Loucy (cell line): Measurements from ENCODE around the gene SBDS.
"Not testable (repeated sequence)": the region's sequence is repeated elsewhere in the genome, so short reads cannot be mapped to it uniquely, and the experiment has no call there.

Experiments used
- H2AFZ ChIP-seq: fragments of 200-600 bp; sonication (generic); 2 replicates; pipeline ENCODE4 v1.6.0; 2016; ENCODE audit warnings: antibody characterized with exemption, mild to moderate bottlenecking, low read length, moderate library complexity
- H3F3A ChIP-seq: fragments of 200-600 bp; 2 replicates; pipeline ENCODE4 v1.6.0; 2016; ENCODE audit warnings: antibody characterized with exemption, low read depth, mild to moderate bottlenecking
- H3K27me3 ChIP-seq: fragments of 200-600 bp; sonication (generic); 2 replicates; pipeline ENCODE4 v1.6.1; 2014; ENCODE audit warnings: low read length, mild to moderate bottlenecking; ENCODE audit not compliant: insufficient read depth, poor library complexity, severe bottlenecking
- H3K36me3 ChIP-seq: fragments of 200-600 bp; sonication (generic); 2 replicates; pipeline ENCODE4 v1.6.1; 2016; ENCODE audit warnings: low read length; ENCODE audit not compliant: insufficient read depth
- H3K4me1 ChIP-seq: fragments of 200-600 bp; sonication (generic); 2 replicates; pipeline ENCODE4 v1.5.1; 2014; ENCODE audit warnings: low read length, mild to moderate bottlenecking; ENCODE audit not compliant: insufficient read depth, poor library complexity, severe bottlenecking
- H3K4me2 ChIP-seq: fragments of 200-600 bp; sonication (generic); 2 replicates; pipeline ENCODE4 v1.6.0; 2014; ENCODE audit warnings: antibody characterized with exemption, low read length, low read depth, mild to moderate bottlenecking; ENCODE audit not compliant: poor library complexity, severe bottlenecking
- H3K4me3 ChIP-seq: fragments of 200-600 bp; sonication (generic); 2 replicates; pipeline ENCODE4 v1.5.1; 2014; ENCODE audit warnings: low read length, mild to moderate bottlenecking, mixed read lengths; ENCODE audit not compliant: poor library complexity, severe bottlenecking
- H3K79me2 ChIP-seq: fragments of 200-600 bp; sonication (generic); 2 replicates; pipeline ENCODE4 v1.6.1; 2014; ENCODE audit warnings: low read length; ENCODE audit not compliant: insufficient read depth
- H3K9ac ChIP-seq: fragments of 200-600 bp; sonication (generic); 2 replicates; pipeline ENCODE4 v1.6.0; 2014; ENCODE audit warnings: mild to moderate bottlenecking, low read depth, low read length, moderate library complexity; ENCODE audit not compliant: poor library complexity, severe bottlenecking
- H3K9me2 ChIP-seq: fragments of 200-600 bp; sonication (generic); replicated peaks from 2 replicates; pipeline ENCODE4 v1.6.1; 2016; ENCODE audit warnings: low read depth, low read length, mixed read lengths
- H3K9me3 ChIP-seq: fragments of 200-600 bp; sonication (generic); 2 replicates; pipeline ENCODE4 v1.6.1; 2014; ENCODE audit warnings: mild to moderate bottlenecking, antibody characterized with exemption, low read length, low read depth; ENCODE audit not compliant: insufficient read depth
- H4K20me1 ChIP-seq: fragments of 200-600 bp; sonication (generic); 2 replicates; pipeline ENCODE4 v1.6.0; 2014; ENCODE audit warnings: antibody characterized with exemption, low read length, mild to moderate bottlenecking; ENCODE audit not compliant: insufficient read depth, poor library complexity, severe bottlenecking
- EZH2phosphoT487 ChIP-seq: fragments of 200-600 bp; IDR thresholded peaks from 2 replicates; pipeline ENCODE4 v1.6.1; 2018; ENCODE audit warnings: antibody characterized with exemption, mild to moderate bottlenecking, moderate library complexity, borderline replicate concordance
- TF ChIP-seq, protein P1 (sequence below): fragments of 200-600 bp; sonication (generic); conservative IDR thresholded peaks from 2 replicates; pipeline ENCODE4 v1.5.1; 2014; ENCODE audit warnings: mild to moderate bottlenecking, antibody characterized with exemption, low read length

The SBDS gene

DNA sequence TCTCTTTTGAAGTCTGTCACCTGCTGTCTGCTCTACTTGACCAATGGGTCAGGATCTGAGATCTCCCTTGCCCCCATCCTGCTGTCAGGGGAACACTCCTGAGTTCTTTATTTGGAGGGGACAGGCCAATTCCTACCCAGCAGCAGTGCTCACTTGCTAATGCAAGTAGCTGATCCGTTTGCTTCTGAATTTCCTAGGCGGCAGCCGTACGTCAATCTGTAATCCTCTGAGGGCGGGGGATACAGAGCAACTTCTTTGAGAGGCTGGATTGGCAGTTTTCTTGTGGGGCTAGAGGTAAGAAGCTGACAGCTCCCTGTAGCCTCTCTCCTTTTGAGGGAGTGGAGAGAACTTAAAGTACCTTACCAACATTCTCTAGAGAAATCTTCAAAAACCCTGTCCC, 37.9 kb upstream of the SBDS start:
- Histone ChIP-seq H3K36me3 (peaks cover 12% of the 10 kb centered on the region; the same call in 1 of the 2 replicates), H2AFZ (no peak overlapping the region), H3F3A (no peaks in the 10 kb centered on the region), H3K79me2 (no peaks in the 10 kb centered on the region), H3K27me3 (no peaks in the 10 kb centered on the region), H3K9me3 (peaks cover 4% of the 10 kb centered on the region; the same call in 1 of the 2 replicates), H3K4me1 (no peaks in the 10 kb centered on the region), H3K9ac (no peak overlapping the region), H3K9me2 (no peaks in the 10 kb centered on the region), H3K4me3 (no peak overlapping the region), H3K4me2 (no peak overlapping the region), H4K20me1 (no peaks in the 10 kb centered on the region)
- no peak for TF ChIP-seq EZH2phosphoT487
- TF ChIP-seq, protein P1, sequence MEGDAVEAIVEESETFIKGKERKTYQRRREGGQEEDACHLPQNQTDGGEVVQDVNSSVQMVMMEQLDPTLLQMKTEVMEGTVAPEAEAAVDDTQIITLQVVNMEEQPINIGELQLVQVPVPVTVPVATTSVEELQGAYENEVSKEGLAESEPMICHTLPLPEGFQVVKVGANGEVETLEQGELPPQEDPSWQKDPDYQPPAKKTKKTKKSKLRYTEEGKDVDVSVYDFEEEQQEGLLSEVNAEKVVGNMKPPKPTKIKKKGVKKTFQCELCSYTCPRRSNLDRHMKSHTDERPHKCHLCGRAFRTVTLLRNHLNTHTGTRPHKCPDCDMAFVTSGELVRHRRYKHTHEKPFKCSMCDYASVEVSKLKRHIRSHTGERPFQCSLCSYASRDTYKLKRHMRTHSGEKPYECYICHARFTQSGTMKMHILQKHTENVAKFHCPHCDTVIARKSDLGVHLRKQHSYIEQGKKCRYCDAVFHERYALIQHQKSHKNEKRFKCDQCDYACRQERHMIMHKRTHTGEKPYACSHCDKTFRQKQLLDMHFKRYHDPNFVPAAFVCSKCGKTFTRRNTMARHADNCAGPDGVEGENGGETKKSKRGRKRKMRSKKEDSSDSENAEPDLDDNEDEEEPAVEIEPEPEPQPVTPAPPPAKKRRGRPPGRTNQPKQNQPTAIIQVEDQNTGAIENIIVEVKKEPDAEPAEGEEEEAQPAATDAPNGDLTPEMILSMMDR = no peak

DNA sequence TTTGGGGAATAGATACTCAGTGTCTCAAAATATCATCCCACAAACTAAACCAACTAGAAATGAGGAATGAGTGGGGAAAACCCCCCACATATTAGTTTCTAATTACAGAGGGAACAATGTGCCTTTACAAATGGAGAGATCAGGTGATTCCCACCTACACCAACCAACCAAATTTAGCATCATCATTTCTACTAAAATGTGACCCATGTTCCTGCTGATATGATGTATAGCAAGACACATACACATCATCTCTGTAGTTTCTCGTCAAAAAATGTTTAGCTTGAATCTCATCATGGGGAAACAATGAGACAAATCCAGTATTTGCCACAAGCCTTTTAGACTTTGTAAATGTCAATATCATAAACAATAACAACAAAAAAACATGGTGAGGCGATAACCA, 36.3 kb upstream of the SBDS start:
- not testable (repeated sequence) for H3K79me2 ChIP-seq, H3K4me2 ChIP-seq, H3K9me3 ChIP-seq, H3K9me2 ChIP-seq, H2AFZ ChIP-seq, H3K4me3 ChIP-seq, H3F3A ChIP-seq, H3K4me1 ChIP-seq, H4K20me1 ChIP-seq, H3K27me3 ChIP-seq, H3K9ac ChIP-seq
- H3K36me3 ChIP-seq = peaks cover 12% of the 10 kb centered on the region; the same call in 1 of the 2 replicates

DNA sequence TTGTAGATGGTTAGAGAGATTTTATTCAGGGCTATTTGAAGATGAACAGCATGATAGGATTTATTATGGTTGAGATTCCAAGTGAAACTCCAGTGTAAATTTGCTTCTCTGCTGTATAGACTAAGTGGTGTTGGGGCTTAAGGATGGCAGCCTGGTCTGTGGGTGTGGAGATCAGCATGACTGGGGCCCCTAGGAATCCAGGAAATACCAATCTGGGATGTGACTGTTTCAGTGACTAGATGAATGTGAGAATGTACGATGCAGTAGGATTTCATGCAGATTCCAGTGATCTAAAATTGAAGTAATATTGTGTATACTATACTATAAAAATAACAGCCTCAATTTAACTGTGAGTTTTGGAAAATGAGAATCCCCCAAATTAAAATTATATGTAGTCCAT, 30.1 kb upstream of the SBDS start:
- not testable (repeated sequence) for H3K27me3 ChIP-seq, H3K4me3 ChIP-seq, H2AFZ ChIP-seq, H4K20me1 ChIP-seq, H3K4me1 ChIP-seq, H3K79me2 ChIP-seq, H3K9me2 ChIP-seq, H3K9ac ChIP-seq, H3K4me2 ChIP-seq, H3K9me3 ChIP-seq, H3F3A ChIP-seq
- peaks cover 30% of the 10 kb centered on the region; the same call in 1 of the 2 replicates for H3K36me3 ChIP-seq

DNA sequence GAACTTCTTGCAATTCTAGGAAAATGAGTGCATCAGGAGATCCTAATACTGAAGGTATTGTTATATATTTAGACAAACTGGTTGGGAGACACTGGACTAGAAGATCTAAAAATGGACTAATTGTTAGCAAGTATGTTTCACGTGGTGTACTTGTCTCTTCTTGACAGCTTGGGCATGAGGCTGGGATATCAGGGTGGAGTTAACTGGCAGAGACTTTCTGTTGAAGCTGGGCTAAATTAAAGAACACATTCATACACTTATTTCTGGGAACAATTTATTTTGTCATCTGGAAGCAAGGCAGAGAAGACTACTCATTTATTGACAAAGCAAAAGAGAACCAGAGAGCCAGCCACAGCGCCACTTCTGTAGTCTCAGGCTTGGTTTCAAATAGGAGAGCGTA, 27.1 kb upstream of the SBDS start:
- Histone ChIP-seq H3K27me3 (no peaks in the 10 kb centered on the region), H3K9ac (no peak overlapping the region), H3K4me1 (peaks cover 20% of the 10 kb centered on the region), H3K79me2 (no peaks in the 10 kb centered on the region), H3F3A (peaks cover 8% of the 10 kb centered on the region; the same call in 1 of the 2 replicates), H4K20me1 (no peaks in the 10 kb centered on the region), H3K4me2 (no peak overlapping the region), H3K36me3 (peaks cover 35% of the 10 kb centered on the region; the same call in 1 of the 2 replicates), H2AFZ (no peak overlapping the region), H3K9me3 (no peaks in the 10 kb centered on the region), H3K4me3 (no peak overlapping the region), H3K9me2 (no peaks in the 10 kb centered on the region)
- TF ChIP-seq, protein P1 = no peak
- TF ChIP-seq EZH2phosphoT487 = no peak
